CD1c-positive myeloid dendritic cell (primary cell): Measurements from ENCODE around the gene POU6F2.
"Not testable (repeated sequence)": the region's sequence is repeated elsewhere in the genome, so short reads cannot be mapped to it uniquely, and the experiment has no call there.

Experiments
- DNase-seq: peaks from one replicate; pipeline ENCODE4 v3.0.0-alpha.2; 2016; ENCODE audit errors: extremely low spot score

POU6F2 gene

DNA sequence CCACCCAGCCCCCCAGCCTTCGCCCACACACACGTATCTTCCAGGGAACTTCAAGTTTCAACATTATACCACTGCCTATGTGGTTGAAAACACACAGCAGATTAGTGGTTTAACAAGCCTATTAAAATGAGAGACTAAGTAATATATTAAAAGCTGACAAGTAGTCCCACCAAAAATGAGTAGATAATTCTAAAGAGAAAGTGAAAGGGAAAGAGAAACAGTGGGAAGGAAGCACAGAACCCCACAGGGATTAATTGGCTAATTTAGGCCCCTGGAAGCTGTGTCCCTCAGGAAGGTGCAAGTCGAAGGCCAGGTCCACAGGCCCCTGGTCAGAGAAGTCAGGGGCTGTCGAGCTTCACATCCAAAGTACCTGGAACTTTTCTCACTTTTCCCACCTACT is 378.0 kb downstream of the POU6F2 start:
- DNase-seq = no peak

DNA sequence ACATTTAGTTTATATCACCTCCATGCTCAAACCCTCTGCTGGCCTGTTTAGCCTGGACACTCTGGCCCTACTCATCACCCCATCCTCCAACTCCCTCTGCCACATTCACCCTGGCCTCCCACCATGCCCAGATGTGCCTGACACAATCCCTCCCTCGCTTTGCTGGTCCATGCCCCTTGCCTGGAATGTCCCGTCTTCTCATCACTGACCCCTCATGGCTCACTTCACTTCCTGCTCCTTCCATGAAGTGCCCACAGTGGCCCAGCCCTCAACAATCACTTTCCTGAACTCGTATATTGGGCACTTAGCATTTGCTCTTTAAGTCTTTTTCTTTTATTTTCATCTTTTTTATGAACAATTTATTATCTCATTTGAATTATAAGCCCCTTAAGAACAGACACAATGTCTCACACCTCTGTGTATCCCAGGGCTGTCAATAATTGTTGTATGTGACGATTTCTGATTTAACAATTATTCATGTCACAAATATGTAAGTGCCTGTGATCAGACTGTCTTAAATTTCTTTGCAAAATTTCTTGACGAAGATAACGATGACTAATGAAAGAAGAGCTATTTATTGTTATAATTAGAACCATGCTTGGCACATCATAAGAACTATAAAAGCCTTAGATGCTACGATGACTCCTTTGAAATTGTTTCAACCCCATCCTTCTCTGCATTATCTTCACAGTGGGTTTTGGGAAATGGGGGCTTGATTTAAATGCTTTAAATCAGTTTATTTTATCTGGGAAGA is 378.6 kb downstream of the POU6F2 start:
- DNase-seq = no peak

GRCh38 chr7:39357648-39358047 is 379.9 kb downstream of the POU6F2 start:
- DNase-seq = no peak

DNA sequence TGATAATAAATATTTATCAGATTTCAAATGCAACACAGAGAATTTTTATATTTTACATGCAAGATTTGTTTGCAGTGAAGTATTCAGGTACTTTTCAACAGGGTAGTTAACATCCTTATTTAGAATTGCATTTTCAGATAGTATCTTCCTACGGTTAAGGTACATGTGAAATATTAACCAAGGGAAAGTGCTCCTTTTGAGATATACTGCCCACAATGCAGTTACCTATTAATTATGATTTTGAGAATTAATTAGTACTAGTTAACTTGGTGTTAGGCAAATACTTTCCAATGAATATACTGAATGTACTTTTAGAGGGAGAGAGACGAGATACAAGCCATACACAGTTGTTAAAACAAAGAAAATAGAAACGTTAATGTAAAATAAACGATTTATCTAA is 382.3 kb downstream of the POU6F2 start:
- no peak for DNase-seq

DNA sequence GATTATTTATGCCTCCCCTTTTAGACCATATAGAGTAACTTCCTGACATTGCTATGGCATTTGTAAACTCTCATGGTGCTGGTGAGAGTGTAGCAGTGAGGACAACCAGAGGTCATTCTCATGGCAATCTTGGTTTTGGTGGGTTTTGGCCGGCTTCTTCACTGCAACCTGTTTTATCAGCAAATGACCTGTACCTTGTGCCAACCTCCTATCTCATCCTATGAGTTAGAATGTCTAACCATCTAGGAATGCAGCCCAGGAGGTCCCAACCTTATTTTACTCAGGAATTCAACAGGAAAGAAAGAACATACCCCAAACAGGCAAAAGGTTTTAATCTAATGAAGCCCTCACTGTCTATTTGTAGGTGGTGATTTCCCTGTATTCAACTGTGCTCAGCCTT is 383.1 kb downstream of the POU6F2 start:
- no peak for DNase-seq

GRCh38 chr7:39365751-39366295 is 388.1 kb downstream of the POU6F2 start:
- no peak for DNase-seq

GRCh38 chr7:39367451-39367850 is 389.7 kb downstream of the POU6F2 start:
- DNase-seq = no peak

DNA sequence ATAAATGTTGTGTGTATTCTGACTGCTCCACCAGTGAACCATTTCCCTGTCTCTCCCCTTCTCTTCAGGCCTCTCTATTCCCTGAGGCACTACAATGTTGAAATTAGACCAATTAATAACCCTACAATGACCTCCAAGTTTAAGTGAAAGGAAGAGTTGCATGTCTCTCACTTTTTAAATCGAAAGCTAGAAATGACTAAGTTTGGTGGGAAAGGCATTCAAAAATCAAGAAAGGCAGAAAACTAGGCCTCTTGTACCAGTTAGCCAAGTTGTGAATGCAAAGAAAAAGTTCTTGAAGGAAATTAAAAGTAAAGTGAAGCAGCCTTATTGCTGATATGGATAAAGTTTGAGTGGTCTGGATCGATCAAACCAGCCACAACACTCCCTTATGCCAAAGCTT is 390.2 kb downstream of the POU6F2 start:
- DNase-seq = no peak

DNA sequence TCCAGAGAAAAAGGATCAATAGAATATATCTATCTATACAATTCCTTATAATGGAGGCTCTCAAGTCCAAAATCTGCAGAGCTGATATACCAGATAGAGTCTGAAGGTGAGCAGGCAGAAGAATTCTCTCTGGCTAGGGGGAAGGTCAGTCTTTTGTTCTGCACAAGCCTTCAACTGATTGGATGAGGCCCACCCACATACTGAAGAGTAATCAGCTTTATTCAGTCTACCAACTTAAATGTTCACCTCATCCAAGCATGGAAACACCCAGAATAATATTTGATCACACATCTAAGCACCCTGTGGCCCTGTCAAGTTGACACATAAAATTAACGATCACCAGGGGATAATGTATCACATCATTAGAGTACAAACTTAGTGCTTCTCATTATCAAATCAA is 394.7 kb downstream of the POU6F2 start:
- no peak for DNase-seq

DNA sequence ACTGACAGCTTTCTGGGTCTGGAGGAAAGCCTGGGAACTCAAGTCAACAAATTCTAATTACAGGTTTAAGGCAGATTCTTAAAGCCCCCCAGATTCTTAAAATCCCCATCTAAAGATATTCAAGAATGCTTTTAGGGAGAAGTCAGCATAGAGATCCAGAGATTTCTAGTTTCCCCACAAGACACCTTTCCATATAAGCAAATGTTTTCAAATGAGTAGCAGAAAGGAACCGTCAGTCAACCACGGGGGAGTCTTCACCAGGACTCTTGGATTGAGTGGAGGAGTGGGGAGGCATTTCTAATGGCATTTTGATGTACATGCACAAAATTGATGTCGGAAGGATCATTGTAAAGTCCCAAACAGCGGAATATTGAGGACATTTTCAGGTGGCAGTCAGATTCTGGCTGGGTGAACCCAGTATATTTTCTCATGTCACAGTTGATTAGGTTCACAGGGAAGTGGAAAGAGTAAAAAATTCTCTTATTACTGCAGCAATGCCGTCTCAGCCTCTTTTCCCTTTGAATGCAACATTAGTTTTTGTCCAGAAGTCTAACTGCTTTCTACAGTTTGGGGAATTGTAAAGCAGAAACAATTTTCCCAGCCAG is 396.8 kb downstream of the POU6F2 start:
- no peak for DNase-seq

DNA sequence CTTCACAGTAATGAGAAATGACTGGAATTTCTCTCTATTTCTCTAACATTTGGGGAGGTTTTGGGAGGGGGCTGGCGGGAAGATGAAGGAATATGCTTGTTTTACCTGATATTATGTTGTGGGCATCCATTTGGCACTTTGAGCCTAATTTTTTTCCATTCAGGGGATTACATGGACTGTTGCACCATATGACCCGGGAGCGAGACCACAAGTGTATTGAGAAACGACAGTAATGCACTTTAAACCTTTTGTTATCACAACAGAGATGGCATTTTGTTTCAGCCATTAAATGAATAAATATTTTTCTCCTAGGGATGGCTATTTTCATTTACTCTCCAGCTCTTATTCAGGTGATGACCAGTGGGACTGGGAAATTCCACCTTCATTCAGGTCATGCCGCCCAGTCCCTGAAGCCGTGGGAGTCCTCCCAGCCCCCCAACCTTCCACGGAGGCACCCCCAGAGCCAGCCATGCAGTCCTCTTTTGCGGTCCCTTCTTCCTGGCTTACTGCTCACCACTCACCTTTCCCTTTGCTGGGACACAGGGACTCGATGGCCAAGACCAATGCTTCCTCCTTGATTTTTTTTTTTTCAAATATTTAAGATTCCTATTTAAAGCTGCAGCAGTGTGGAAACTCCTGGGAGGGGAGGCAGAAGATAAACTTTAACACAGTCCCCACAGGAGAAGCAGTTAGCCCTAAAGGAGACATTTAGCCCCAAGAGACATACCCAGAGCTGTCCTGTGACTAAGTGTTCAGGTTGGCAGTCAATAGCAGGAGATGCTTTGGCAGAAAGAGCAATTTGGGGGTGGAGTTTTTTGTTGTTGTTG is 397.6 kb downstream of the POU6F2 start:
- DNase-seq = no peak

DNA sequence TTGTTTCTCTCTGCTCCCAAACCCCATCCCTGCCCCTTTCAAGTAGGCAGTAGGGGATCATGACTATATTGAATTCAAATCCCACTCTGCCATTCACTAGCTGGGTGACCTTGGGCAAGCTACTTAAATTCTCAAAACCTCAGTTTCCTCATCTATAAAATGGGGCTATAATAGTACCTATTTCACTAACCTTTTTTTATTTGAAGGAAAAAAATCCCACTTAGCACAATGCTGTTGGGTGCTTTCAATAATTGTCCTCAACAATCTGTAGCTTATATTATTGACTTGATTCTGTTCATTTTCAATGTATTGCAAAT is 398.1 kb downstream of the POU6F2 start:
- no peak for DNase-seq

DNA sequence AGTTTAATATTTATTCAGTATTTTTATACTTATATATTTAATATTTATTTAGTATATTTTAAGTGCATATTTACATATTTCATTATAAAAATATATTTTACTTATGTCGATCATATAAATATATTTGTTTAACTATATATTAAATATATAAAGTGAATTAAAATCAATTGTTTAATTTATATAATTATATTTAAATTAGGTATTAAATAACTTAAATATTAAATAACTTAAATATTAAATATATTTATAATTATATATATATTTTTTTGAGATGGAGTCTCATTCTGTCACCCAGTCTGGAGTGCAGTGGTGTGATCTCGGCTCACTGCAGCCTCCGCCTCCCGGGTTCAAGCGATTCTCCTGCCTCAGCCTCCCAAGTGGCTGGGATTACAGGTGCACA is 399.2 kb downstream of the POU6F2 start:
- not testable (repeated sequence) for DNase-seq

- no peak for DNase-seq
Observed at GRCh38 chr7:39379416-39379815, 401.7 kb downstream of the POU6F2 start.

DNA sequence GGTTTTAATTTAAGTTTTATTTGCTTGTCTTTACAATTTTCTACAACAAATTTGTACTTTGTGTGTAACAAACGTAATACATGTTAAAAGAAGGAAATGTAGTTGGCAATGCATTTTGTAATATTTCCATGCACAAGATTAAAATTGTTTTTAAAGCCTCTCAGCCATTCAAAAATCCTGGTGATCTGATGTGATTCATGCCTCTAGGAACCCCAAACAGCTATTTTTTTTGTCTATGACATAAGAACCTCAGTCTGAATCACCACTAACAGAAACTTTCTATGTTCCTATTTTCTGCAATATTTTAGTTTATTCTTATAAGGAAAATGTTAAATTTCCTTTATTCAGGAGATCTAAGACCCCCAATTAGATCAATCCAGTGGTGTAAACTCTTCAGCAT is 405.4 kb downstream of the POU6F2 start:
- no peak for DNase-seq

- DNase-seq = no peak
Observed at GRCh38 chr7:39384386-39384785, 406.7 kb downstream of the POU6F2 start.

GRCh38 chr7:39386718-39387117 is 409.0 kb downstream of the POU6F2 start:
- no peak for DNase-seq

DNA sequence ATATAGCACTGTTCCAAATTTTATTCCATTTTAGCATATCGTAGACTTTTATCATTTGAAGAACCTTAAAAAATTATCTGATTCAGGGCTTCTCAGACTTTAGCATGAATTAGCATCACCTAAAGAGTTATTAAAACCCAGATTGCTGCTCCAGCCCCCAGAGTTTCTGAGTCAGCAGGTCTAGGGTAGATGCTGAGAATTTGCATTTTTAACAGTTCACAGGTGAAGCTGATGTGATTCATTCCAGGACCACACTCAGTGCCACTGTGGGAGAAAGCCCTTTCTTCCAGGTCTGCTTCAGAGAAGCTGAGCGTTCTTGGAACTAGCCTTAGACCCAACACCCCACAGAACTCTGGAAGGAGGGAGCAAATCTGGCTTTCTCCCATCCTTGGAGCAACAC is 414.4 kb downstream of the POU6F2 start:
- DNase-seq = no peak

DNA sequence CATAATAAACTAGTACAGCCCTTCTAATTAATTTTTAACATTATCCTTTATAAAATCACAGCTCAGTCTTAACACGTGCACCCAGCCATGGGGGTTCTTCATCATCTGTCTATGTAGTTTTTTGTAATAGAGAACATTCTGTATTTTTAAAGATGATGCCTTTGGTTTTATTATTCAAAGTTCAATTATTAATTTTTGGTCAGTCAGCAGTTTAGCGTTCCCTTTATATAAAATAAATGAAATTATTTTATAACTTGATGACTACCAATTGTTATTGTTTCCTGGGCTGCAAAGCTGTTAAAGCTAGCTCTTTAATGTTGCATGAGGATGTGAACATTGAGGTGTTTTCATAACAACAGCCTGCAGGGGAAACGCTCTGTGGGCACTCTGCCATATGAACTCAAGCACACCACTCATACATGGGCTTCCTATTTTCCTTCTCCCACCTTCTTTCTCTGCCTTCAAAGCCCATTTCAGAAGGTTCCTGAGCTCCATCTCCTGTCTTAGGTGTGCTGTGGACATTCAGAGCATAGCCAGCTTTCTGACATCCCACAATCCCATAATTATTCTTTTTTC is 416.5 kb downstream of the POU6F2 start:
- DNase-seq = no peak

GRCh38 chr7:39399458-39399857 is 421.7 kb downstream of the POU6F2 start:
- no peak for DNase-seq

DNA sequence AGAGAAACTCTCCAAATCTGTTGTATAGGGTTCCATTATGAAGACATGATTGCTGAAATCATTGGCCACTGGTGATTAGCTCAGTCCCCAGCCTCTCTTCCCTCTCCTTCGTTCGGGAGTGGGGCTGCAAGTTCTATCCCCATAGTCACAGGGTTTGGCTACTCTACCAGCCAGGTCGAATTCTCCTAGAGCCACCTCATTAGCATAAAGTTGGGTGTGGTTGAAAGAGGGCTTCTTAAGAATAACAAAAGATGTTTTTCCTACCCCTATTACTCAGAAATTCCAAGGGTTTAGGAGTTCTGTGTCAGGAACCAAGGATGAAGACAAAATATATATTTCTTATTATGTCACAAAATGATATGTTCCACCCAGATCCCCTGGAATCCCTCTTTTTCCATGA is 422.3 kb downstream of the POU6F2 start:
- no peak for DNase-seq

DNA sequence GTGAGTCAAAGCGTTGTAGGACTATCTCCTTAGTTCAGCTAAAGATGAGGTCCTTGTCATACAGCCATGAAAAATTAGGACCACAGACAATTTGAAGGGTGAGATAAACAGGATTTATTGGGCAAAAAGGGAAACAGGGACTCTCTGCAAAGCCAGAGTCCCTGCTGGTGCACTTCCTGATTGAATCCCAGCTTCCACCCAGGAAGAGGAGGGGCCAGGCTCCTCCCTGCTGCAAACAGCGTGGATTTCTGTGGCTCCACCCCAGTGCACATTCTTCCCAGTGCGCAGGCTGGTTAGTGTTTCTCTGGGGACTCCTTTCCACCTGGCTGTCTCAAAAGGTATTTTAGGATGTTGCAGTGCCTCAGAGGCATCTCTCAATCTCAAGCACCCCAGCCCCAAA is 423.1 kb downstream of the POU6F2 start:
- DNase-seq = no peak
